Measurements from ENCODE around the gene CYP27C1. TPM values are rescaled to one million over a fixed set of nuclear protein-coding genes. Genes with fewer than 3 reads are reported as not detected.
"Not testable (repeated sequence)": the region's sequence is repeated elsewhere in the genome, so short reads cannot be mapped to it uniquely, and the experiment has no call there.

The CYP27C1 gene, protein sequence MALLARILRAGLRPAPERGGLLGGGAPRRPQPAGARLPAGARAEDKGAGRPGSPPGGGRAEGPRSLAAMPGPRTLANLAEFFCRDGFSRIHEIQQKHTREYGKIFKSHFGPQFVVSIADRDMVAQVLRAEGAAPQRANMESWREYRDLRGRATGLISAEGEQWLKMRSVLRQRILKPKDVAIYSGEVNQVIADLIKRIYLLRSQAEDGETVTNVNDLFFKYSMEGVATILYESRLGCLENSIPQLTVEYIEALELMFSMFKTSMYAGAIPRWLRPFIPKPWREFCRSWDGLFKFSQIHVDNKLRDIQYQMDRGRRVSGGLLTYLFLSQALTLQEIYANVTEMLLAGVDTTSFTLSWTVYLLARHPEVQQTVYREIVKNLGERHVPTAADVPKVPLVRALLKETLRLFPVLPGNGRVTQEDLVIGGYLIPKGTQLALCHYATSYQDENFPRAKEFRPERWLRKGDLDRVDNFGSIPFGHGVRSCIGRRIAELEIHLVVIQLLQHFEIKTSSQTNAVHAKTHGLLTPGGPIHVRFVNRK
- not detected for polyA plus RNA-seq (ENCODE audit: low read depth in 6 of 6)

DNA sequence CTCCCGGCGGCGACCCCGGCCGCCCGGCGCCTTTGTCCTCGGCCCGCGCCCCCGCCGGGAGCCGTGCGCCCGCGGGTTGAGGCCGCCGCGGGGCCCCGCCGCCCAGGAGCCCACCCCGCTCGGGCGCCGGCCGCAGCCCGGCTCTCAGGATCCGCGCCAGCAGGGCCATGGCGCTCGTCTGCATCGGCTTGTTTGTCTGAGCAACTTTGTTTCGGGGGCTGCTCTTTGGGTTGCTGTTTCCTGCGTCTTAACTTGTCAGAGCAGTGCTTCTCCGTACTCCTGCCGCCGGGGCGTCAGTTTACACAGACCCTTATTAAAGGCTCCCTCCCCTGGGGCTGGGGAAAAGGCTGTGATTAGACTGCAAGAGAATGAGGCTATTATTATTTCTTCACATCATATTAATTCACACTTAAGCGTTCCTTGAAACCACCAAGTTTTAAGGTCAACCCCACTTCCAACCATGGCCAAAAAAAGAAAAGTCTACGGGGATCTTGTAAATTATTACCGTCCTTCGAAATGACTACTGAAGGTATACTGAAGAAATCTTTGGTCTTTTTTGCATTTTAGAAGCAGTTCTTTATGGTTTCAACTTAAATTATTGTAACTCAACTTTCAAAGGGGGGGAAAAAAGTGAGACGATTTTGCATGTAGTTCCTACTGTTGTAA lies at the start of gene CYP27C1:
Gene CYP27C1 (minus strand): TSS at position 198 of the 666 bp plus-strand sequence. CDS start 29 bp downstream, at position 169.
- DNase-seq, result no peak
- H3K4me3 Mint-ChIP-seq, result peak within 1 kb of the TSS; percentile 81 to 92 (median 88)
- H3K36me3 Mint-ChIP-seq, result peaks cover 1 to 22% of the 10 kb centered on the region in 2 donors
- peaks cover 59 to 70% (median 68%) of the 10 kb centered on the region in 3 donors for H3K27me3 Mint-ChIP-seq
- peaks cover 18 to 26% (median 22%) of the 10 kb centered on the region in 3 donors for H3K4me1 Mint-ChIP-seq
- peaks cover 5 to 22% (median 10%) of the 10 kb centered on the region in 7 donors for H3K9me3 Mint-ChIP-seq
- peak; percentile 59 to 62 for ATAC-seq (ENCODE audit: low read depth in 2 of 2)
- peak within 1 kb of the TSS in 4 of 6 donors; percentile 18 to 91 (median 74) for H3K27ac Mint-ChIP-seq

DNA sequence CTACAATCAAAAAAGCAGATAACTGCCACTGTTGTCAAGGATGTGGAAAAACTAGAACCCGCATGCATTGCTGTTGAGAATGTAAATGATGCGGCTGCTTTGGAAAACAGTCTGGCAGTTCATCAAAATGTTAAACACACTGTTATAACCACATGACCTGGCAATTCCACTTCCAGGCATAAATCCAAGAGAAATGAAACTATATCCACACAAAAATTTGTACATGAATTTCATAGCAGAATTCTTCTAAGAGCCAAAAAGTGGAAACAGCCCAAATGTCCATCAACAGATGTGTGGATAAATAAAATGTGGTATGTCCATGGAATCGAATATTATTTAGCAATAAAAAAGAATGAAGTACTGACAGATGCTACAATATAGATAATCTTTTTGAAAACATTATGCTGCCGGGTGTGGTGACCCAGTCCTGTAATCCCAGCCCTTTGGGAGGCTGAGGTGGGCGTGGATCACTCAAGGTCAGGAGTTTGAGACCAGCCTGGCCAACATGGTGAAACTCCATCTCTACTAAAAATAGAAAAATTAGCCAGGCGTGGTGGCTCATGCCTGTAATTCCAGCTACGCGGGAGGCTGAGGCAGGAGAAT lies 41.8 kb upstream of the CYP27C1 start:
- Mint-ChIP-seq H3K4me1 (no peaks in the 10 kb centered on the region), H3K27me3 (no peaks in the 10 kb centered on the region), H3K4me3 (no peak overlapping the region), H3K9me3 (no peaks in the 10 kb centered on the region), H3K36me3 (peaks cover 25 to 40% of the 10 kb centered on the region in 2 donors), H3K27ac (no peak overlapping the region)
- ATAC-seq (ENCODE audit: low read depth in 2 of 2) (no peak), DNase-seq (no peak)

DNA sequence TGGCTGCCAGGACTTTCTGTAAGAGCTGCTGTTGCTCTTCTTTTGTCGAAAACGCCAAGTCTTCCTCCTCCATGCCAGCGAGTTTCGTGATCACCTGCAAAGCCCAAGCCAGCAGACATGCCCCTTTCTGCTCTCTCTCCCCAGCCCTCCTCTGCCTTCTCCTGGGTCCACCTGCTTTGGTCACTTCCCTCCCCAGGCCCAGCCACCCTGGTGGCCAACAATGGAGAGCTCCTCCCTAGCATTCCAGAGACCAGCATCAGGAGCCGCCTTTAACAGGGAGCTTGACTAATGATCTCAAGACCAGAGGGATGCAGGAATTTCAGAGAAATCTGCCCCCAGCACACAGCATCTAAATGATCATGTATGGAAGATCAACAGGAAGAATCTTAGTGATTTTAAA lies 39.3 kb upstream of the CYP27C1 start:
- ATAC-seq (ENCODE audit: low read depth in 2 of 2) (no peak), DNase-seq (no peak)
- H3K36me3 Mint-ChIP-seq, result peaks cover 16 to 41% of the 10 kb centered on the region in 2 donors
- no peak overlapping the region for H3K4me3 Mint-ChIP-seq
- no peaks in the 10 kb centered on the region for H3K9me3 Mint-ChIP-seq
- no peaks in the 10 kb centered on the region for H3K27me3 Mint-ChIP-seq
- peak overlapping the region in 2 of 6 donors; percentile 24 to 50 for H3K27ac Mint-ChIP-seq
- H3K4me1 Mint-ChIP-seq, result no peaks in the 10 kb centered on the region

DNA sequence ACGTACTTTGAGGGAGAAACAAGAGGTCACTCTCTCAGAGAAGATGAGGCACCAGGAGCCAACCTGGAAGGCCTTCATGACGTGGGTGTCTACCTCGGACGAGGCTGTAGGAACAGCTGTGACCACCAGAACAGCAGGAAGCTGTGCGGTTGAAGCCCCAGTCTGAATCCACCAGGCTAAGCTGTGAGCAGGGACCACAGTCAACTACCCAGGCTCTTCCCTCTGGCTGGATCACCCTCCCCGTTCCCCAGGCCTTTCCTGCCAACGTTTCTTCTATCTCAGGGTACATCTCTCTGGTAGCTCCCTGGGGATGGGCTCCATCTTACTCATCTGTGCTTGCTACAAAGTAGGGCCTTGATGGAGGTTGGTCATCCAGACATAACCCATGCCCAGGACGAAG lies 36.8 kb upstream of the CYP27C1 start:
- no peak for ATAC-seq (ENCODE audit: low read depth in 2 of 2)
- Mint-ChIP-seq H3K9me3 (no peaks in the 10 kb centered on the region), H3K4me3 (no peak overlapping the region), H3K27me3 (no peaks in the 10 kb centered on the region), H3K4me1 (no peaks in the 10 kb centered on the region), H3K27ac (peak overlapping the region in 1 of 6 donors; percentile 50), H3K36me3 (peaks cover 16 to 41% of the 10 kb centered on the region in 2 donors)
- no peak for DNase-seq

DNA sequence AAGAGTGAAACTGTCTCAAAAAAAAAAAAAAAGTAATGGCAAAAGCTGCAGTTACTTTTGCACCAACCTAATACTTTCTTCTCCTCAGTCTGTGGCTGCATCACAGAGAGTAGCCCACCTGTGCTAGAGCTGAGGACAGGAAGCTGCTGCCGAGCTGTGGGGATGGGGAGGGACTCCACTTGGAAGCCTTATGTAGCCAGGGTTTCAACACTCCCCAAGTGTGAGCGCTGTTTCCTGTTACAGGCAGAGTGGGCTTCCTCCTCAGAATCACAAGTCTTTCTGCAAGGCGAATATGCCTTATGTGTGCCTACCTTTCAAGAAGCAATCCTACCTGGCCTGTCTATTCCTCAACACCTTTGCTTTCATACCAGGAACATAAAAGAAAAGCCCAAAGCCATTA lies 36.3 kb upstream of the CYP27C1 start:
- H3K4me3 Mint-ChIP-seq, result no peak overlapping the region
- H3K4me1 Mint-ChIP-seq, result no peaks in the 10 kb centered on the region
- ATAC-seq (ENCODE audit: low read depth in 2 of 2) (no peak), DNase-seq (no peak)
- no peaks in the 10 kb centered on the region for H3K27me3 Mint-ChIP-seq
- peaks cover 16 to 44% of the 10 kb centered on the region in 2 donors for H3K36me3 Mint-ChIP-seq
- no peaks in the 10 kb centered on the region for H3K9me3 Mint-ChIP-seq
- H3K27ac Mint-ChIP-seq, result peak overlapping the region in 2 of 6 donors; percentile 24 to 27

DNA sequence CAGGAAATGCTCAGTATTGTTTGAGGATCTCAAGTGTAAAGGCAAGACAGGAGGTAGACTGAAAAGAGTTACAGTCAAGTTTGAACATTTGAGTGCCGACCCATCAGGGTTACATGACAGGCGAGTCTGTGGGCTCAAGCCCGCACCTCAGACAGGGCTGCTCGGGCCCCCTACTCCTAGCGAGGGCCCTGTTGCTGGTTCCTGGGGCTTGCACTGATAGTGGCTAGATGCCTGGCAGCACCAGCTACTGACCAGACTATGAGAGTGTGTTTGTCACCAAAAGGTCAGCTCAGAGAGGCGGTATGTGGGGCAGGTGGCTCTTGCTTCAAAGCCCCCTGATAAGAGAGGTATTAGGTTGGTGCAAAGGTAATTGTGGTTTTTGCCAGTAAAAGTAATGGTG lies 35.6 kb upstream of the CYP27C1 start:
- no peaks in the 10 kb centered on the region for H3K9me3 Mint-ChIP-seq
- DNase-seq (no peak), ATAC-seq (ENCODE audit: low read depth in 2 of 2) (no peak)
- peaks cover 16 to 42% of the 10 kb centered on the region in 2 donors for H3K36me3 Mint-ChIP-seq
- H3K27me3 Mint-ChIP-seq, result no peaks in the 10 kb centered on the region
- no peaks in the 10 kb centered on the region for H3K4me1 Mint-ChIP-seq
- no peak overlapping the region for H3K4me3 Mint-ChIP-seq
- H3K27ac Mint-ChIP-seq, result peak overlapping the region in 1 of 6 donors; percentile 75

DNA sequence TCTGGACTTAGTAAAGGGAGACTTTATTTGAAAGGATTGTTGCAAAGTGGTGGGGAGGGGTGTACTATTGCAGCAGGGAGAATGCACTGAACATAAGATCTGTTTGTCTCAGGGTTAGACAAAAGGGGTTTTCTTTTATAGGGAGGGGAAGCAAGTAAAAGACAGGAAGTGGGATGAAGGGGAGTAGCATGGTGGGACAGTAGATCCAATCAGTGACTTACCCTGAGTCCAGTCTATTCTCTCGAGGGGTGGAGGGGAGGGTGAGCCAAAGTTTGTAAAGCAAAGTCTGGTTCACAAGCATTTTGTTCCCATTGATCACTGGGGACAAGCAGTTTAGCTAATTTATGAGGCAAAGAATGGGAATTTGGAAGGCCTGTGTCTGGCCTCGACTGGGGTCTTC lies 35.0 kb upstream of the CYP27C1 start:
- peak overlapping the region in 3 of 6 donors; percentile 5 to 75 (median 11) for H3K27ac Mint-ChIP-seq

DNA sequence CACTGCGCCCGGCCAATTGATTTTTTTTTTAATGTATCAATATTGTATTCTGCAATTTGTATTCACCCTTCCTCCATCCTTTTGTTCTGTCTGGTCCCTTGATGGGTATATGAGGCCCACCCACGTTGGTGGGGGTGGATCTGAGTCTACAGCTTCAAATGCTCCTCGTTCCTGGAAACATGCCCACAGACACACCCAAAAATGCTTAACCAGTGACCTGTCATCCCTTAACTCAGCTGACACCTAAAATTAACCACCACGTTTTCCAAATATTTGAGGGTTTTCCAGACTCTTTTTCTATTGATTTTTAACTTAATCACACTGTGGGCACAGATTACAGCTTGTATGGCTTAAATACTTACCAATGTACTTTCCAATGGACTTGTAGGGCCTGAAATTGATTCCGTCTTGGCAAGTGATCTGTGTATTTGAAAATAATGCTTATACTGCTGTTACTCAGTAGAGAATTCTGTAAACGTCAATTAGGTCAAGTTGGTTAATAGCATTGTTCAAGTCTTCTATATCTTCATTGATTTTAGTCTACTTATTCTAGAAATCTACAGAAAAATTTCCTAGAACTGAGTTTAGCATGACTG lies 34.4 kb upstream of the CYP27C1 start:
- DNase-seq (no peak), ATAC-seq (ENCODE audit: low read depth in 2 of 2) (no peak)
- H3K4me3 Mint-ChIP-seq, result peak overlapping the region in 1 of 8 donors; percentile 52
- no peaks in the 10 kb centered on the region for H3K4me1 Mint-ChIP-seq
- peaks cover 12 to 34% of the 10 kb centered on the region in 2 donors for H3K36me3 Mint-ChIP-seq
- H3K27me3 Mint-ChIP-seq, result no peaks in the 10 kb centered on the region
- no peak overlapping the region for H3K27ac Mint-ChIP-seq
- no peaks in the 10 kb centered on the region for H3K9me3 Mint-ChIP-seq

More for the DNA sequence above, 35.0 kb upstream of the CYP27C1 start:
- DNase-seq, result no peak
- Mint-ChIP-seq H3K36me3 (peaks cover 16 to 40% of the 10 kb centered on the region in 2 donors), H3K9me3 (no peaks in the 10 kb centered on the region), H3K4me3 (no peak overlapping the region), H3K4me1 (no peaks in the 10 kb centered on the region), H3K27me3 (no peaks in the 10 kb centered on the region)
- ATAC-seq (ENCODE audit: low read depth in 2 of 2), result no peak

DNA sequence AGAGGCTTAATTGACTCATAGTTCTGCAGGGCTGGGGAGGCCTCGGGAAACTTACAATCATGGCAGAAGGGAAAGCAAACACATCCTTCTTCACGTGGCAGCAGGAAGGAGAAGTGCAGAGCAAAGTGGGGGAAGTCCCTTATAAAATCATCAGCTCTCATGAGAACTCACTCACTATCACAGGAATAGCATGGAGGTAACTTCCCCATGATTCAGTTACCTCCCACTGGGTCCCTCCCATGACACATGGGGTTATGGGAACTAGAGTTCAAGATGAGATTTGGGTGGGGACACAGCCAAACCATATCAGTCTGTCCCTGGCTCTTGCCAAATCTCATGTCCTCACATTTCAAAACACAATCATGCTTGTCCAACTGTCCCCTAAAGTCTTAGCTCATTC lies 21.1 kb upstream of the CYP27C1 start:
- peaks cover 19 to 39% of the 10 kb centered on the region in 2 donors for H3K36me3 Mint-ChIP-seq
- peak overlapping the region in 1 of 6 donors; percentile 26 for H3K27ac Mint-ChIP-seq
- not testable (repeated sequence) for ATAC-seq (ENCODE audit: low read depth in 2 of 2); DNase-seq; H3K4me3 Mint-ChIP-seq; H3K4me1 Mint-ChIP-seq; H3K27me3 Mint-ChIP-seq
- H3K9me3 Mint-ChIP-seq, result peaks cover 13 to 50% (median 38%) of the 10 kb centered on the region in 7 donors

DNA sequence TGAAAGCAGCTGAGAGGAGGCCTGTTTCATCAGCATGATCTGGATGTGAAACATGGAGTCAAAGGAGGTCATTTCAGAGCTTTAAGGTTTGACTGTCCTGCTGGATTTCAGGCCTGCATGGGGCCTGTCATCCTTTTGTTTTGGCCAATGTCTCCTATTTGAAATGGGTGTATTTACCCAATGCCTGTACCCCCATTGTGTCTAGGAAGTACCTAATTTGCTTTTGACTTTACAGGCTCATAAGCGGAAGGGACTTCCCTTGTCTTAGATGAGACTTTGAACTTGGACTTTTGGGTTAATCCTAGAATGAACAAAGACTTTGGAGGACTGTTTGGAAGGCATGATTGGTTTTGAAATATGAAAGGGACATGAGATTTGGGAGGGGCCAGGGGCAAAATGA lies 19.3 kb upstream of the CYP27C1 start:
- Mint-ChIP-seq H3K4me1 (peaks cover 0 to 6% (median 0%) of the 10 kb centered on the region in 3 donors), H3K36me3 (peaks cover 19 to 39% of the 10 kb centered on the region in 2 donors), H3K27me3 (no peaks in the 10 kb centered on the region), H3K4me3 (no peak overlapping the region), H3K27ac (no peak overlapping the region), H3K9me3 (peaks cover 13 to 51% (median 38%) of the 10 kb centered on the region in 7 donors)
- DNase-seq, result no peak
- ATAC-seq (ENCODE audit: low read depth in 2 of 2), result no peak

DNA sequence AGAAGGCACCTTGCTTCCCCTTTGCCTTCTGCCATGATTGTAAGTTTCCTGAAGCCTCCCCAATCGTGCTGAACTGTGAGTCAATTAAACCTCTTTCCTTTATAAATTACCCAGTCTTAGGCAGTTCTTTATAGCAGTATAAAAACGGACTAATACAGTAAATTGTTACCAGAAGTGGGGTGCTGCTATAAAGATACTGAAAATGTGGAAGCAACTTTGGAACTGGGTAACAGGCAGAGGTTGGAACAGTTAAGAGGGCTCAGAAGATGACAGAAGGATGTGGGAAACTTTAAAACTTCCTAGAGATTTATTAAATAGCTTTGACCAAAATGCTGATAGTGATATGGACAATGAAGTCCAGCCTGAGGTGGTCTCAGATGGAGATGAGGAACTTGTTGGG lies 17.7 kb upstream of the CYP27C1 start:
- H3K27ac Mint-ChIP-seq; DNase-seq; H3K4me1 Mint-ChIP-seq; H3K27me3 Mint-ChIP-seq; H3K4me3 Mint-ChIP-seq; ATAC-seq (ENCODE audit: low read depth in 2 of 2): not testable (repeated sequence)
- Mint-ChIP-seq H3K9me3 (peaks cover 13 to 51% (median 38%) of the 10 kb centered on the region in 7 donors), H3K36me3 (peaks cover 23 to 39% of the 10 kb centered on the region in 2 donors)

DNA sequence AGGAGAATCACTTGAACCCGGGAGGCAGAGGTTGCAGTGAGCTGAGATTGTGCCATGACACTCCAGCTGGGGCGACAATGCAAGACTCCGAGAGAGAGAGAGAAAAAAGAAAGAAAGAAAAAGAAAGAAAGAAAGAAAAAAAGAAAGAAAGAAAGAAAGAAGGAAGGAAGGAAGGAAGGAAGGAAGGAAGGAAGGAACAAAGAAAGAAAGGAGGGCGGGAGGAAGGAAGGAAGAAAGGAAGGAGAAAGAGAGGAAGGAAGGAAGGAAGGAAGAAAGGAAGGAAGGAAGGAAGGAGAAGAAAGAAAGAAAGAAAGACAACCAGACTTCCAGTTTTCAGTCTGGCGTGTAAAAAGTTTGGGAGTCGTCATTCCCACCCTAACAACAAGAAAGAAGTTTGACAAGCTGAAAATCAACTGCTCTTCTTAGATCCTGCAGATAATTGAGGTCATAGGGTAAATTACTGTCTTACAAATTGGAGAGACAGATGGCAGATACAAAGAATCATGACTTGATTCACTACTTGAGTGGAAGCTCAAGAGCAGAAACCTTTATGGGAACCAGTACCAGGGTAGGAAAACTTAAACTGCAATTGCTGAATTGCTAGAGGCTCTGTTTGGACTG lies 15.1 kb upstream of the CYP27C1 start:
- H3K4me3 Mint-ChIP-seq, result no peak overlapping the region
- peaks cover 7 to 29% (median 19%) of the 10 kb centered on the region in 7 donors for H3K9me3 Mint-ChIP-seq

More for the DNA sequence above, 15.1 kb upstream of the CYP27C1 start:
- peaks cover 21 to 27% of the 10 kb centered on the region in 2 donors for H3K36me3 Mint-ChIP-seq
- H3K4me1 Mint-ChIP-seq, result no peaks in the 10 kb centered on the region
- peak overlapping the region in 1 of 6 donors; percentile 35 for H3K27ac Mint-ChIP-seq
- no peak for ATAC-seq (ENCODE audit: low read depth in 2 of 2)
- peaks cover 0 to under 1% (median 0%) of the 10 kb centered on the region in 3 donors for H3K27me3 Mint-ChIP-seq
- no peak for DNase-seq

All from naive B cell (primary cell).